T-helper 17 cell (primary cell): ENCODE data around the gene BIRC2. TPM values are rescaled to one million over a fixed set of nuclear protein-coding genes. Genes with fewer than 3 reads are reported as not detected.

Source experiments
- ATAC-seq: fragments of 150-1000 bp; cut with Tn5 transposase; 2 replicates; pipeline ENCODE4 v1.10.0; 2021; ENCODE audit warnings: mild to moderate bottlenecking, moderate library complexity
- DNase-seq, 3 donors: peaks; one replicate each; pipeline versions ENCODE4 v3.0.0 to v3.0.0-alpha.2; 2020 to 2021
- H3K9me3 ChIP-seq: one replicate; pipeline ENCODE4 v1.7.0; 2013; ENCODE audit warnings: low read length, mild to moderate bottlenecking; ENCODE audit not compliant: control insufficient read depth, poor library complexity, severe bottlenecking
- H3K27ac Mint-ChIP-seq: one replicate; pipeline ENCODE4 v1.8.0; 2022; ENCODE audit warnings: mild to moderate bottlenecking, moderate library complexity, mixed read lengths
- H3K27me3 Mint-ChIP-seq: one replicate; pipeline ENCODE4 v1.8.0; 2022; ENCODE audit warnings: mixed read lengths
- H3K36me3 Mint-ChIP-seq: one replicate; pipeline ENCODE4 v1.8.0; 2022; ENCODE audit warnings: low read depth, mixed read lengths
- H3K4me1 Mint-ChIP-seq: one replicate; pipeline ENCODE4 v1.8.0; 2022; ENCODE audit warnings: mild to moderate bottlenecking, mixed read lengths
- H3K4me3 Mint-ChIP-seq: one replicate; pipeline ENCODE4 v1.8.0; 2022; ENCODE audit warnings: mild to moderate bottlenecking, moderate library complexity, mixed read lengths
- total RNA-seq, 4 donors: library from RNA in 2 of 4; stranded (reverse) in 2 of 4; gene quantifications; one replicate each; pipeline ENCODE4 v1.2.3 and lab custom pipeline; 2022 to 2026

Gene BIRC2
- total RNA-seq, 2 donors from 2014 or later, result 76.6 to 77.9 TPM

DNA sequence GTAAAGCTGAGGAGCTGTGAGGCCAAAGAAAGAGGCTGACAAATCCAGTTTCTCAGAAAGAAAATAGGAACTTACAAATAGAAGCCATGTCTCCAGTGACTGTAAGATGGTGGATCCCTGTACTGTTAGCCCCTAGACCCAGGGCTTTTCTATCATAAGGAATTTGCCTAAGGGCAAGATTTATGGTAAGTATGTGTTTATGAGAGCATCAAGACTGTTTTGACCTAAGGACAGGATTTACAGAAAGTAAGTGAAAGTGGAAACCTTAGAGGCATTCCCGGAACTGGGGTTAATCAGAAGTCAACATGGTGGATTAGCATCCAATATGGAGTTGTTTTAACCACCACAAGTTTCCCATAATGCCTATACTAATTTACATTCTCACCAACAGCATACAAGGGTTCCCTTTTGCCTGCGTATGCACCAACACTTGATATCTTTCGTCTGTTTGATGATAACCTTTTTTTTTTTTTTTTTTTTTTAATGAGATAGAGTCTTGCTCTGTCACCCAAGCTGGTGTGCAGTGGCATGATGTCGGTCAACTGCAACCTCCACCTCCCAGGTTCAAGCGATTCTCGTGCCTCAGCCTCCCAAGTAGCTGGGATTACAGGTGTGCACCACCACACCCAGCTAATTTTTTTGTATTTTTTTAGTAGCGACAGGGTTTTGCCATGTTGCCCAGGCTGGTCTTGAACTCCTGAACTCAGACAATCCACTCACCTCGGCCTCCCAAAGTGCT lies 40.2 kb downstream of the BIRC2 start:
- H3K27me3 Mint-ChIP-seq, result no peaks in the 10 kb centered on the region
- no peak overlapping the region for H3K4me3 Mint-ChIP-seq
- no peaks in the 10 kb centered on the region for H3K36me3 Mint-ChIP-seq
- DNase-seq (no peak), ATAC-seq (no peak)
- H3K4me1 Mint-ChIP-seq, result peaks cover 23% of the 10 kb centered on the region
- H3K27ac Mint-ChIP-seq, result no peak overlapping the region
- no peaks in the 10 kb centered on the region for H3K9me3 ChIP-seq

DNA sequence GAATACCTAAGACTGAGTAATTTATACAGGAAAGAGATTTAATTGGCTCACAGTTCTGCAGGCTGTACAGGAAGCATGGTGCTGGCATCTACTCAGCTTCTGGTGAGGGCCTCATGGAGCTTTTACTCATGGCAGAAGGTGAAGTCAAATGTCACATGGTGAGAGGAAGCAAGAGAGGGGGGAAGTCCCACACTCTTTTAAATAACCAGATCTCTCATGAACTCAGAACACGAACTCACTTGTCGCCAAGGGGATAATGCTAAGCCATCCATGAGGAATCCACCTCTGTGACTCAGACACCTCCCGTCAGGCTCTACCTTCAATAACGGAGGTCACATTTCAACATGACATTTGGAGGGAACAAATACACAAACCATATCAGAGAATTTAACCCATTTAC lies 42.2 kb downstream of the BIRC2 start:
- H3K4me3 Mint-ChIP-seq, result no peak overlapping the region
- H3K27me3 Mint-ChIP-seq, result no peaks in the 10 kb centered on the region
- H3K27ac Mint-ChIP-seq, result no peak overlapping the region
- no peak for ATAC-seq
- DNase-seq, result no peak
- H3K9me3 ChIP-seq, result no peaks in the 10 kb centered on the region
- H3K4me1 Mint-ChIP-seq, result peaks cover 34% of the 10 kb centered on the region
- peaks cover 2% of the 10 kb centered on the region for H3K36me3 Mint-ChIP-seq

DNA sequence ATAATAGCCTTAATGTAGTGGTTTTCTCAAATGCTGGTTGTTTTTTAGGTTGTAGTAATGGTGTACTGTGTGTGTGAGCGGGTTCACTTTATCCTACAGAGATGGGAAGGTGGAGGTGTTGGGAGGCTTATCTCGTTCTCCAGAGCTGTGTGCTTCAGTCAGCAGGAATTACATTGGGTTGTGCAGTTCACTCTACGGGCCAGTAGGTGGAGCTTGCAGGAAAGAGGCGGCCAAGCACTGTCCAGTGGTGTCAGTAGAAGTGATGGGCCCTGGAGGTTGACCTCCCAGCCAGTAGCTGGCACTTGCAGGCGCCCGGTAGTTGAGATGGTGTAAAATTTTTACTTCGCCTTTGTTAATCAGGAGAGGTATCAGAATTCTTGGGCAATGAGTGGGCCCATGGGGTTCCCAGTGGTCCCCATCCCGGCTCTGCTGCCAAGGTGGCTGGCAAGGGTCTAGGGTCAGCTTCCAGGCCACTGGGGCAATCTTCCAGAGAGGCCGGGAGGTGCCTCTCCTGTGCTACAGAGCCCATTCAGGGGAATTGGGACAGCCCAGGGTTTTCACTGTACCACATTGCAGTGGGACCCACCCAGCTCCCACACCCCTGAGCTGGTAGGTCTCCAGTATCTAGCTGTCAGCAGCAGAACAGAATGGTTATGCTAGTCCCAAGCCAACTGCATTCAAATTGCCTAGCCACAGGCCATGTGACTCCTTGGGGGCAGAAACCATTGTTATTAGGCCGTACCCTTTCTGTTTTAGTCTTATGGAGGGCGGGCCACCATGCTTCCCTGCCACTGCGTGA lies 43.9 kb downstream of the BIRC2 start:
- H3K4me3 Mint-ChIP-seq, result no peak overlapping the region
- DNase-seq, result peak; percentile 23 to 43 (median 26)
- H3K9me3 ChIP-seq, result no peaks in the 10 kb centered on the region
- ATAC-seq, result peak; percentile 80
- H3K36me3 Mint-ChIP-seq, result peaks cover 2% of the 10 kb centered on the region
- H3K27me3 Mint-ChIP-seq, result no peaks in the 10 kb centered on the region
- no peak overlapping the region for H3K27ac Mint-ChIP-seq
- H3K4me1 Mint-ChIP-seq, result peaks cover 35% of the 10 kb centered on the region

DNA sequence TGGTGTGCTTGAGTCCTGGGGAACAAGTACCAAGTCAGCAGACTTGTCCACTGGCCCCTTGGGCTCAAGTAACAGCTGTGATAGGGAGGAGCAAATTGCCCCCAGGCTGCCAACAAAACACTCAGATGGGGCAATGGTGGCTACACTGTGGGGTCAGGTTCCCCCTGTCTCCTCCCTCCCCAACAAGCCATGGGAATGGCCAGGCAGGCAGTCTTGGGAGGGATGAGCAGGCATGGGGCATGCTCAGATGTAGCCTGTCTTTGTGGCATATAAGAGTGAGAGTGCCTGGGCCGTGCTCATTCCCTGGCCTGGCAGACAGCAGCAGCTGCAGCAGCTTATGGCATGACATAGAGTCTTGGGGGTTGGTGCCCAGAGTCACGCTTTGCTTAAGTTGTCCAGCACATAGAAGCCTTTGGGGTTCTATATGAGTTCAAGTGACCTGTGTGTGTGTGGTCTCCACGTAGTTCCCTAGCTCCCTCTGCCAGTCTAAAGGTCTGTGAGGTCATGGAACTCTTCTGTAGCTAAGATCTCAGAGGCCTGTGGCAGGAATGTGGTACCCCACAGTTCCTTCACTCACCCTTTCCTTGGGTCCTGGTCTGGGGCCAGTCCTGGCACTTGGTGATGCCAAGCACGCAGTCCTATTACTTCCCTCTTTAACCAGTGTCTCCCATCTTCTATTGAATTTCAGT lies 44.7 kb downstream of the BIRC2 start:
- Mint-ChIP-seq H3K27me3 (no peaks in the 10 kb centered on the region), H3K4me3 (no peak overlapping the region), H3K36me3 (peaks cover 2% of the 10 kb centered on the region), H3K27ac (peak overlapping the region; percentile 84), H3K4me1 (peaks cover 32% of the 10 kb centered on the region)
- DNase-seq, result no peak
- ATAC-seq, result no peak
- no peaks in the 10 kb centered on the region for H3K9me3 ChIP-seq

DNA sequence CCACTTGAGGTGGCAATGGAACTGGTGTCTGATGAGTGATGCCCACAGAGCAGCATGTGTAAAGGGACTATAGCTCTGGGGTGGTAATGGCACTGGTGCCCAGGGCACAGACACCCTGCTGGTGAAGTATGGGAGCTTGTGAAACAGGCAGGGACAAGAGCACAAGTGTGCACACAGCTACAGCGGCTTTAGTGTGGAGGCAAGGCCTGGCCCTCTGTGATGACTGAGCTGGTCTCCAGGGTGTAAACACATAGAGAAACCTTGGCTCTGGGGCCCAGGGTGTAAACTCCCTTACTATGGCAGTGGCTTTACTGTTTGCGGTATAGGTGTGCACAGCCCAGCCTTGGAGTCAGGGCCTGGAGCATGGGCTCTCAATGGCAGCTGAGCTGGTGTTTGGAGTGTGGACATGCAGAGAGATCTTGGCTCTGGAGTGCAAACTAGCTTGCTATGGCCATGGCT lies 46.3 kb downstream of the BIRC2 start:
- no peak overlapping the region for H3K4me3 Mint-ChIP-seq
- H3K27ac Mint-ChIP-seq, result peak overlapping the region; percentile 66
- no peak for DNase-seq
- ATAC-seq, result peak; percentile 20
- no peaks in the 10 kb centered on the region for H3K9me3 ChIP-seq
- no peaks in the 10 kb centered on the region for H3K27me3 Mint-ChIP-seq
- H3K36me3 Mint-ChIP-seq, result peaks cover 2% of the 10 kb centered on the region
- peaks cover 28% of the 10 kb centered on the region for H3K4me1 Mint-ChIP-seq

DNA sequence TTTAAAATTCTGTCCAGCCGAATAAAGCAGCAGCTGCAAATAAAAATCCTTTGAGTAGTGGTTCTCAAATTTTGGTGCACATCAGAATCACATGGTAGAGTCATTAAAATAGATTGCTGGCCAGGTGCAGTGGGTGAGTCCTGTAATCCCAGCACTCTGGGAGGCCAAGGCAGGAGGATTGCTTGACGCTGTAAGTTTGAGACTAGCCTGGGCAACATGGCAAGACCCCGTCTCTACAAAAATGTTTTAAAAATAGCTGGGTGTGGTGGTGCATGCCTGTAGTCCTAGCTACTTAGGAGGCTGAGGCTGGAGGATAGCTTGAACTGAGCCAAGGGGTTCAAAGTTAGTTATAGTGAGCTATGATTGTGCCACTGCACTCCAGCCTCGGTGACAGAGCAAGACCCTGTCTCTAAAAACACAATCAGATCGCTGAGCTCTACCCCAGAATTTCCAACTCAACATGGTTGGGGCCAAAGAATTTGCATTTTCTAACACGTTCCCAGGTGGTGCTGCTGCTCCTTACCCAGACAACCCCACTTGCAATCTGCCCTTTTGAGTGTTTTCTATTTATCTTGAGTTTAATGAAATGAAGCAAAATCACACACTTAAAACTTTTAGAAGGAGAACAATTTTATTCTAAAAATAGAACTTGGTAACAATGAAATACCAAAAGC lies 48.8 kb downstream of the BIRC2 start:
- H3K4me1 Mint-ChIP-seq, result peaks cover 27% of the 10 kb centered on the region
- no peaks in the 10 kb centered on the region for H3K9me3 ChIP-seq
- H3K4me3 Mint-ChIP-seq, result no peak overlapping the region
- H3K36me3 Mint-ChIP-seq, result peaks cover 4% of the 10 kb centered on the region
- ATAC-seq, result no peak
- no peak for DNase-seq
- no peaks in the 10 kb centered on the region for H3K27me3 Mint-ChIP-seq
- peak overlapping the region; percentile 41 for H3K27ac Mint-ChIP-seq

DNA sequence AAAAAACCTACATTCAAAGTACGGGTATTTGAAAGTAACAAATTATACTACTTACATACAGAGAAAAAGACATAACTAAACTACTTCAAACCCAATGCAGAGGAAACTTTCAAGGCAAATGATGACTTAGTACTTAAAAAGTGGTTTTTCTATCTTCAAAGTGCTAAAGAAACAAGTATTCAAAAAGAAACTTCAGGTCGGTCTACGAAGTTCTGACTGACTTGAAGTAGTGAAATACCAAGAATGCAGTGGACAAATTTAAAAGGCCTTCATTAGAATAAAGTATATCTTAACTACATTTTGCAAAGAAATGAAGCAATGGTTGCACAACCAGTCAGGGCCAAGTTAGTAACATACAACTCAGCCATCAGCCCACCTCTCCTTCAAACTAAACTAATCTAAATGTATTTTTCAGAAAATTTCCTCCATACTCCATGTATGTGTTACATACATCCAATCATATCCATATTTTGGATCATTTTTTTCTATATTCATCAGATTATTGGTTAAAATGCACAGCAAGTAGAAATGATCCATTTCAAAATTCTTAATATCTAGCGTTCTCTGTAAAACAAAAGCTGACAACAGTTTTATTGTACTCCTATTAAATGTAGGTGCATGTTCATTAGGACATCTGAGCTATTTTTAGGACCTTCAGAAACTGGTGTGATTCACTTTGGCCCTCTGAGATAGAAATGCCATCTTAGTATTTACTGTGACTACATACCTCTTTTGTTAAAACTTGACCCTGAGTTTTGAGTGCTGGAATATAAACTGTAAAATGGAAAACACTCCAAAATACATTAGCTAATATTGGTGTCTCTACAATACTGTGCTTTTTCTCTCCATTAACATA lies 49.9 kb downstream of the BIRC2 start:
- H3K36me3 Mint-ChIP-seq, result peaks cover 7% of the 10 kb centered on the region
- no peaks in the 10 kb centered on the region for H3K27me3 Mint-ChIP-seq
- DNase-seq (no peak), ATAC-seq (no peak)
- peaks cover 30% of the 10 kb centered on the region for H3K4me1 Mint-ChIP-seq
- H3K27ac Mint-ChIP-seq, result peak overlapping the region; percentile 39
- H3K9me3 ChIP-seq, result no peaks in the 10 kb centered on the region
- H3K4me3 Mint-ChIP-seq, result no peak overlapping the region

DNA sequence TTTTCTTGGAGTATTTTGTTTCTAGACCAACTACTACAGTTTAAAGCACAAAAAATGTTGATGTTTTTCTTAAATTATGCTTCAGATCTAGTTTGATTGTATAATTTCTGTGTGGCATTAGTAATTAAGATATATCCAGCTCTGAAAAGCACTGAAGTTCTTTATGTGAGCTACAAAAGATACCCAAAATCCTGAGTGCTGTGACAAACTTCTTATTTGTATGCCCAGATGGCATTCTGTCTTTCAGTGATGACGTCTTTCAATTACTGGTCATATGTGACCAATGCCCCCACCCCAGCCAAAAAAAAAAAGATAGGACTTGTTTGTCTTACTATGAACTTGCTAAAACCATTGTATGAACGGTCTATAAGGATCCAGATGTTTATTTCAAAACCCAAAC lies 51.3 kb downstream of the BIRC2 start:
- DNase-seq (no peak), ATAC-seq (no peak)
- H3K36me3 Mint-ChIP-seq, result peaks cover 6% of the 10 kb centered on the region
- peak overlapping the region; percentile 67 for H3K27ac Mint-ChIP-seq
- H3K4me1 Mint-ChIP-seq, result peaks cover 25% of the 10 kb centered on the region
- H3K27me3 Mint-ChIP-seq, result no peaks in the 10 kb centered on the region
- H3K9me3 ChIP-seq, result no peaks in the 10 kb centered on the region
- no peak overlapping the region for H3K4me3 Mint-ChIP-seq

DNA sequence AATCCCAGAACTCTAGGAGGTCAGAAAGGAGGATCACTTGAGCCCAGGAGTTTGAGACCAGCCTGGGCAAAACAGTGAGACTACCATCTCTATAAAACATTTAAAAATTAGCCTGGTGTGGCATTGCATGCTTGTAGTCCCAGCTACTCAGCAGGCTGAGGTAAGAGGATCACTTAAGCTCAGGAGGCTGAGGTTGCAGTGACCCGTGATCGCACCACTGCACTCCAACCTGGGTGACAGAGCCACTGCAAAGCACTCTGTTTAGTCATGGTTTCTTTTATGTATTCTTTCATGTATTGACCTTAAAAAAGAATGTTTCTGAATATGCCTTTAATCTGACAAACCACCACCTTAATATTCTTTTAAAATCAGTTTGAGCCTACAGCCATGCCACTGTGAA lies 52.2 kb downstream of the BIRC2 start:
- H3K36me3 Mint-ChIP-seq, result peaks cover 6% of the 10 kb centered on the region
- DNase-seq (no peak), ATAC-seq (no peak)
- H3K9me3 ChIP-seq, result no peaks in the 10 kb centered on the region
- H3K27ac Mint-ChIP-seq, result peak overlapping the region; percentile 67
- no peak overlapping the region for H3K4me3 Mint-ChIP-seq
- H3K27me3 Mint-ChIP-seq, result no peaks in the 10 kb centered on the region
- H3K4me1 Mint-ChIP-seq, result peaks cover 28% of the 10 kb centered on the region

DNA sequence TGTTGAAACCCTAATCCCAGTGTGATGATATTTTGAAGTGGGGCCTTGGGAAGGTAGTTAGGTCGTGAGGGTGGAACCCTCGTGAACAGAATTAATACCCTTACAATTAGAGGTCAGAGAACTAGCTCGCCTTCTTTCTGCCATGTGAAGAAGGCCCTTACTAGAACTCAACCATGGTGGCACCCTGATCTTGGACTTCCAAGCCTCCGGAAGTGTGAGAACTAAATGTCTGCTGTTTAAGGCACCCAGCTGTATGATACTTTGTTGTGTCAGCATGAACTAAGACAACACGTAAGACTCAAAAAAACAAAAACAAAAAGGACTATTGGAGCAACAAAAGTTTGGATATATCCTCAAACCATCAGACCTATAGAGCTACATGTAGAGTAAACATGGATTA lies 53.6 kb downstream of the BIRC2 start:
- no peak overlapping the region for H3K4me3 Mint-ChIP-seq
- H3K9me3 ChIP-seq, result no peaks in the 10 kb centered on the region
- peaks cover 6% of the 10 kb centered on the region for H3K36me3 Mint-ChIP-seq
- H3K4me1 Mint-ChIP-seq, result peaks cover 31% of the 10 kb centered on the region
- no peaks in the 10 kb centered on the region for H3K27me3 Mint-ChIP-seq
- ATAC-seq, result no peak
- no peak for DNase-seq
- H3K27ac Mint-ChIP-seq, result peak overlapping the region; percentile 65

DNA sequence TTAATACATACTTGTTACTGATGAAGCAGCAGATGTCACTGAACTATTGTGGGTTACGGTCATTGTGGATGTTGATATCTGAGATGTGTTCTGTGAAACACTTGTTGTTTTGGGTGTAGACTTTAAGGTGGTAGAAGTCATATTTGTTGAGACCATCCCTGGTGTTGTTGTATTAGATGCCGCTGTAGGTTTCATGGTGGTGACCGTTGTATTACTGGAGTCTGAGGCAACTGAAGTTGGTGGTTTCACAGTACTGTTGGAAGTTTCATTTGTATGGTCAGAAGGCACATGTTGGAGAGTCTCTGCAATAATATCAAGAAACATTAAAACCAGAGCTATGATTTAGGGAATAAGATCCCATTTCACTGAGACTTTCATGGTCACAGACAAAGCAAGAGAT lies 54.9 kb downstream of the BIRC2 start:
- Mint-ChIP-seq H3K4me3 (no peak overlapping the region), H3K27ac (peak overlapping the region; percentile 8), H3K36me3 (peaks cover 6% of the 10 kb centered on the region), H3K4me1 (peaks cover 42% of the 10 kb centered on the region), H3K27me3 (no peaks in the 10 kb centered on the region)
- ATAC-seq, result no peak
- no peak for DNase-seq
- no peaks in the 10 kb centered on the region for H3K9me3 ChIP-seq

DNA sequence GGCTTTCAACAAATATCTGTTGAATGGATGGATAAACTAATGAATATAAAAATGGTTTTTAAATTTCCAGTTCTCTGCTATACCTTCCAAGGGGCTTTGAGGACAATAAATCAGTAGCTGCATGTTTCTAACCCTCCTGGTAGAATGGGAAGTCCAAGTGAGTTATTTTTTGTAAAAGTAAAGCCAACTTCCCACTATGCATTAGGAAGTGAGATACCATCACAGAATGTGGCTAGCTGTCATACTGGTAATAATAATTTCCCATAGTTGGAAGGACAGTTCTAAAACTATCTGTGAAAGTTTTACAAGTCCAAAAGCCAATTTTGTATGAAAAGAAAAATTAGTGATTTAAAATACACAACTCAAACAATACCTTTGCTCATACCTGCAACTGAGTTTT lies 55.5 kb downstream of the BIRC2 start:
- DNase-seq (no peak), ATAC-seq (no peak)
- peak overlapping the region; percentile 86 for H3K27ac Mint-ChIP-seq
- H3K4me1 Mint-ChIP-seq, result peaks cover 49% of the 10 kb centered on the region
- H3K9me3 ChIP-seq, result no peaks in the 10 kb centered on the region
- no peak overlapping the region for H3K4me3 Mint-ChIP-seq
- H3K36me3 Mint-ChIP-seq, result peaks cover 6% of the 10 kb centered on the region
- no peaks in the 10 kb centered on the region for H3K27me3 Mint-ChIP-seq
